GM21515 (cell line): Measurements from ENCODE around the gene ITGB1BP1.

Source experiments
- ATAC-seq: cut with Tn5 transposase; IDR thresholded peaks from one replicate; pipeline ENCODE4 v1.9.1; 2021; ENCODE audit not compliant: unreplicated experiment

The ITGB1BP1 gene

GRCh38 chr2:9428965-9429577 is 5.7 kb upstream of the ITGB1BP1 start:
- ATAC-seq: no peak

- ATAC-seq: no peak
These were observed 1.3 kb upstream of the ITGB1BP1 start for GRCh38 chr2:9424447-9425164.

GRCh38 chr2:9423922-9424272 is 569 bp upstream of the ITGB1BP1 start:
- peak; percentile 5 for ATAC-seq

GRCh38 chr2:9422321-9423099 is 818 bp downstream of the ITGB1BP1 start:
- peak; percentile 32 for ATAC-seq

GRCh38 chr2:9420495-9420894 is 2.8 kb downstream of the ITGB1BP1 start:
- no peak for ATAC-seq

GRCh38 chr2:9419541-9419940 is 3.8 kb downstream of the ITGB1BP1 start:
- ATAC-seq: no peak

- no peak for ATAC-seq
These were observed 4.6 kb downstream of the ITGB1BP1 start for GRCh38 chr2:9418746-9419145.

GRCh38 chr2:9417725-9418124 is 5.6 kb downstream of the ITGB1BP1 start:
- no peak for ATAC-seq

GRCh38 chr2:9416962-9417316 is 6.4 kb downstream of the ITGB1BP1 start:
- ATAC-seq: no peak

GRCh38 chr2:9416267-9416961 is 6.9 kb downstream of the ITGB1BP1 start:
- no peak for ATAC-seq

GRCh38 chr2:9415516-9416169 is 7.7 kb downstream of the ITGB1BP1 start:
- ATAC-seq: no peak

- ATAC-seq: no peak
These were observed 10.5 kb downstream of the ITGB1BP1 start for GRCh38 chr2:9412781-9413180.

- ATAC-seq: peak; percentile 69
These were observed 13.2 kb downstream of the ITGB1BP1 start for GRCh38 chr2:9410108-9410507.

- no peak for ATAC-seq
These were observed 14.6 kb downstream of the ITGB1BP1 start for GRCh38 chr2:9408641-9409151.

GRCh38 chr2:9407363-9407811 is 15.9 kb downstream of the ITGB1BP1 start:
- ATAC-seq: no peak

- no peak for ATAC-seq
These were observed 16.6 kb downstream of the ITGB1BP1 start for GRCh38 chr2:9406529-9407362.

GRCh38 chr2:9405636-9406035 is 17.7 kb downstream of the ITGB1BP1 start:
- no peak for ATAC-seq

- ATAC-seq: no peak
These were observed 18.9 kb downstream of the ITGB1BP1 start for GRCh38 chr2:9404451-9404850.

GRCh38 chr2:9403924-9404323 is 19.4 kb downstream of the ITGB1BP1 start:
- no peak for ATAC-seq
